Measurements from ENCODE around the gene FIBCD1.

DNA sequence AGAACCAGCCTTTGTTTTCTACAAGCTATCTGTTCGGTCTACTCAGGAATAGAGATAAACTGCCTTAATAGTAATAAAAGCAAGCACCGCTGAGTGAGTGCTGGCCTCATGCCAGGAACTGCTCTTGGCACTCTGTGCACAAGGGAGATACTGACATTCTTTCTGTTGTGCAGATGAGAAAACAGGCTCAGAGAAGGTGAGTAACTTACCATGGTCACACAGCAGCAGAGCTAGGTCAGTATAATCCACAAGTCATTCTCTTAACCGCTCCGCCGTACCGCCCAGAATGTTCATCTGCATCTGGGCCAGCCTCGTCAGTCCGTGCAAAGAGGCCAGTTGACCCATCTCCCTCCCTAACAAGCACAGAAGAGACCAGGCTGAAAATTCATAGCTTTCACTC, 69.8 kb downstream of the FIBCD1 start:
- TF ChIP-seq GATA3 (IDR thresholded peaks at IDR 0.05; ENCODE audit: low read depth, low read length): no peak
- TF ChIP-seq GATA2 (IDR thresholded peaks at IDR 0.05; ENCODE audit: low read depth, low read length): no peak
